ENCODE data around the gene SLC24A4.

DNA sequence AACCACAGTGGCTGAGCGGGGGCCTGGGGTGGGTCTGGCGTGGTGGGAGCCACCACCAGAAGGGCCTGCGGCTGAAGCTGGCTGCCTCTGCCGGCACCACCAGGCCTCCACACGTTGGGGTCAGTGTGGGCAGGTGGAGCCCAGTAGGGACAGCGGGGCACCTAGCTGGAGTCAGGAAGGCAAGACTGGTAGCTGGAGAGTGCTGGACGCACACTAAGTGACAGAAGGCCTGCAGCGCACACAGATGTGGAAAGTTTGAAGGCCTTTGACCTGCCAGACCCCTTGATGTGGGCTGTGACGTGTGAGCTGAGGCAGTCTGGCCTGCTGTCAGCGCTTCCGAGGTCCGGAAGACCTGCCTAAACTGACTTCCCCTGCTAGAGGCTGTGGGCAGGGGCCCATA lies 216.9 kb downstream of the SLC24A4 start:
- TF ChIP-seq, protein P1, sequence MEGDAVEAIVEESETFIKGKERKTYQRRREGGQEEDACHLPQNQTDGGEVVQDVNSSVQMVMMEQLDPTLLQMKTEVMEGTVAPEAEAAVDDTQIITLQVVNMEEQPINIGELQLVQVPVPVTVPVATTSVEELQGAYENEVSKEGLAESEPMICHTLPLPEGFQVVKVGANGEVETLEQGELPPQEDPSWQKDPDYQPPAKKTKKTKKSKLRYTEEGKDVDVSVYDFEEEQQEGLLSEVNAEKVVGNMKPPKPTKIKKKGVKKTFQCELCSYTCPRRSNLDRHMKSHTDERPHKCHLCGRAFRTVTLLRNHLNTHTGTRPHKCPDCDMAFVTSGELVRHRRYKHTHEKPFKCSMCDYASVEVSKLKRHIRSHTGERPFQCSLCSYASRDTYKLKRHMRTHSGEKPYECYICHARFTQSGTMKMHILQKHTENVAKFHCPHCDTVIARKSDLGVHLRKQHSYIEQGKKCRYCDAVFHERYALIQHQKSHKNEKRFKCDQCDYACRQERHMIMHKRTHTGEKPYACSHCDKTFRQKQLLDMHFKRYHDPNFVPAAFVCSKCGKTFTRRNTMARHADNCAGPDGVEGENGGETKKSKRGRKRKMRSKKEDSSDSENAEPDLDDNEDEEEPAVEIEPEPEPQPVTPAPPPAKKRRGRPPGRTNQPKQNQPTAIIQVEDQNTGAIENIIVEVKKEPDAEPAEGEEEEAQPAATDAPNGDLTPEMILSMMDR (IDR thresholded peaks at IDR 0.05; ENCODE audit: insufficient read depth, low read length) = no peak
- no peak for TF ChIP-seq REST (IDR thresholded peaks at IDR 0.05; ENCODE audit: insufficient replicate concordance, low read depth)
- TF ChIP-seq POLR2AphosphoS5 (IDR thresholded peaks at IDR 0.05; ENCODE audit: low read depth) = no peak
